GM19455 (cell line): Measurements from ENCODE around the gene SLC5A10.

Experiments used
- ATAC-seq: cut with Tn5 transposase; IDR thresholded peaks from one replicate; pipeline ENCODE4 v1.9.1; 2021; ENCODE audit not compliant: unreplicated experiment

Gene SLC5A10

GRCh38 chr17:18981642-18982424 lies 29.9 kb downstream of the SLC5A10 start:
- no peak for ATAC-seq

GRCh38 chr17:18984273-18985114 lies 32.5 kb downstream of the SLC5A10 start:
- ATAC-seq, result no peak

- ATAC-seq, result no peak
Measured at GRCh38 chr17:18985475-18985874, 33.5 kb downstream of the SLC5A10 start.

DNA sequence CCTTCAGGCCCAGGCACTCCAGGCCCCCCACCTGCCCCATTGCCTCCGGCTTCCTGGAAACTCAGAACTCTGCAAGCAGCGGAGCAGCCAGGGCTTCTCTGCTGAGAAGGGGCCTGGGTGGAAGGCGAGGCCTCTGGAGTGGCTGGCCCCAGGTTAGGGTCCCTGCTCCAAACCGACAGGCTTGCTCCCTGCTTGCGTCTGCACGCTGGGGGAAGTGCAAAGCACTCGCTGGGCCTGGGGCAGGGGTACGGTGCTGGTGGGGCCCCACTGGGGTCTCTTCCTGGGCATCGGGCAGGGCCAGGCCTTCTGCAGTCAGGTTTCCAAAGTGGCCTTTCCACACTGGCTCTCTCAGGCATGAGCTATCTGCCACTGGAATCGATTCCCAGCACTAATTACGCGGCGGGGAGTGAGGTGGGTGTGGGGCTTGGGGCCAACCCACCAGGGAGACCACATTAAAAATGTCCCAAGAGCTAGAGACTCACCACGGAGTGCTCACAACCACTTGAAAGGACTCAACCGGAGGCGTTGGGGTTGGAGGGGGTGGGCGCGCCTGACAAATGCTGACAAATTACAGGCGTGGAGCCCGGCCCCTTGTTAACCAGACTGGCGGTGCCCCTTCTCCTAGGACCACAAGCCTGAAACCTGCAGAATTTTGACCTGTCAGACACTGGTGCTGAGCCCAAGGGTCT lies 34.7 kb downstream of the SLC5A10 start:
- no peak for ATAC-seq

DNA sequence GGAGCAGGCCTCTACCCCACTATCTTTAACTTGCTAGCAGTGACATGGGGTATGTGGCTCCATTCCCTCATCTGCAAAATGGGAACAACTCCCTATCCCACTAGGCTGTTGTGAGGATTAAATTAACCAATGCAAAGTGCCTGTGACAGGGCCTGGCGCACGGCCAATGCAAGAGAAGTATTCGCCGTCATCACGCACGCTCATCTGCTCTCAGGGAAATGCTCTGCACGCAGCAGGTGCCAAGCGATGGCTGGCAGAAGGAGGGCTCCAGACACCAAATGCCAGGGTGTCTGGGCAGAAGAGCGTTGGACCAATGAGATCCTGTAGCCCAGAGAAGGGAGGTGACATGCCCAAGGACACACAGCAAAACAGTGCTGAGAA lies 35.3 kb downstream of the SLC5A10 start:
- ATAC-seq, result no peak

GRCh38 chr17:18987862-18988545 lies 36.0 kb downstream of the SLC5A10 start:
- no peak for ATAC-seq

DNA sequence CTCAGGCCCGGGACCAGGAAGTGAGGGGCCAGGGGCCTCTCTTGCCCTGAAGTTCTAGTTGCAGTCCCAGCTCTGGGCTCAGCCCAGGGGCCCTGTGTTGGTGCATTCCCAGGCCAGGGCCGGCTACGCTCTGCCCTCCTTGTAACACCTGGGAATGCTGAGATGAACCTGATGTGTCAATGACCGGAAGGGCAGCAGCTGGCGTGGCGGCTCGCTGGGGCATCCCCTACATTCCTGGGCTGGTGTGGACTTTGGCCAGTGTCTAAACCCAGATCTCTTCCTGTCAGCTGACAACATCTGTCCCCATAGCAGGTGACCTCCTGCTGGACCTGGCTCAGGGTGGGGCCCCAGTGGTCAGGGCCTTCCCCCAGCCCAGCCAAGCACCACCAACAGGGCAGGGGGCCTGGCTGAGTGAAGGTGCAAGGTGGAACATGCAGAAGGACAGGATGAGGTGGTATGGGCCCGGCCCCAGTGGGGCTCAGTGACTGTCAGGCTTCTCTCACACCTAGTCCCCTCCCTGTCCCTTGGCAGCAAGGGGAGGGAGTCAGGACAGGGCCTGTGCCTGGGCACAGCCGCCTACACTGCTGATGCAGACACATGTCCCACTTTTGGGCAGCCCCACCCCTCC lies 36.7 kb downstream of the SLC5A10 start:
- no peak for ATAC-seq

DNA sequence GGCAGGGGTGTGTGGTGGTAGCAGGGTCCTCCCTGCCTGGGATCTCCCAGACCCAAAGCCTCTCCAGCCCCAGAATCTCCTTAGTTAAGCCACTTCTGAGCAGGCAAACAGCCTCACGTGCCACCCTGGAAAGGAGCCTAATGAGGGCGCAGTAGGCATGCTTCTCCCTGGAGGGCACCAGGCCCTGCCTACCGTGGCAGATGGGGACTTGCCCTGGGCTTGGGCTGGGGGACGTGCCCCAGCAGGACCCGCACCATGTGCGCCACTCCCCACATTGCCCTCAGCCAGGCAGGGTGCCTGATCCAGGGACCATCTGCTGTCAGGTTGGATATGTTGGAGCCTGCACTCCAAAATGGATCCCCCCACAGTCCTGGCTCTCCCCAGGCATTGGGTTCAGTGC lies 38.4 kb downstream of the SLC5A10 start:
- ATAC-seq, result no peak

GRCh38 chr17:18991531-18992315 lies 39.8 kb downstream of the SLC5A10 start:
- ATAC-seq, result no peak

GRCh38 chr17:18992454-18993130 lies 40.6 kb downstream of the SLC5A10 start:
- ATAC-seq, result no peak

- ATAC-seq, result no peak
Measured at GRCh38 chr17:18993905-18994526, 42.1 kb downstream of the SLC5A10 start.

DNA sequence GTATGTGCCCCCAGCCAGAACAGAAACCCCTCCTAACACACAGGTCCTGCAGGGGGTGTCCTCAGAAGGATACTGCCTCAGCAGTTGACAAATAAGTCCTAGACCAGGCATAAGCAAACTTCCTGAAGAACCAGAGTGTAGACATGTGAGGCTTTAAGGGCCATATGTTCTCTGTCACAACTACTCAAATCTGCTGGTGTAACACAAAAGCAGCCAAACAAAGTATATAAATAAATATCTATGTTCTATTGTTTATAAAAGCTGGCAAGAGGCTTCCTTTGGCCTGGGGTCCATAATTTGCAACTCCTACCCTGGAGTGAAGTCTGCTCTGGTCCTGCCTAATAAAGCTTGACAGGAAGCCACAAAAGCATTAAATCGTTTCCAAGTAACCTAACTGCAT lies 42.7 kb downstream of the SLC5A10 start:
- no peak for ATAC-seq

GRCh38 chr17:18995220-18995619 lies 43.3 kb downstream of the SLC5A10 start:
- ATAC-seq, result no peak

- no peak for ATAC-seq
Measured at GRCh38 chr17:18996458-18996857, 44.5 kb downstream of the SLC5A10 start.

DNA sequence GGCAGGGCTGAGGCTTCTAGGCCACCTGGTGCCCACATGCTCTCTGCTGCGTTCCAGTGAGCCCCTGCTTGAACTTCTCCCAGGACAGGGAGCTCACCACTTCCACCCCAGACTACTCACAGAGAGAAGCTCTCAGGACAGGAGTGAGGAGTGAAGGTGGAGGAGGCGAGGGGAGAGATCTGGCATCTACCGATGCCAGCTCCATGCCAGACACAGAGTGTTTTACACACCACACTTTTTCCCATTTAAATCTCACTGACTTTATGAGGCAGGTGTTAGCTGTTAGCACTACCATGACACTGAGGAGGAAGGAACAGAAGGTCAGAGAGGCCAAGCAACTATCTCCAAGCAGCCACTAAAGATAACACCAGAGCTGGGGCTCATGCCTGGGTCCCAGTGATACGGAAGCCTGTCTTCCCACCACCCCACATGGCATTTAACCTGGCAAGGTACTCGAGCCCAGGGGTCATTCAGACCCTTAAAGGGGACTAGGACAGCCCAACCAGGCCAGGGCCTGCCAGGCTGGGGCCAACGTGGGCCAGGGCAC lies 45.8 kb downstream of the SLC5A10 start:
- no peak for ATAC-seq

- ATAC-seq, result no peak
Measured at GRCh38 chr17:18999394-18999793, 47.4 kb downstream of the SLC5A10 start.

- ATAC-seq, result no peak
Measured at GRCh38 chr17:18999911-19000310, 47.9 kb downstream of the SLC5A10 start.

- no peak for ATAC-seq
Measured at GRCh38 chr17:19000531-19001325, 48.8 kb downstream of the SLC5A10 start.
